Stimulated activated CD4-positive, alpha-beta T cell treated with anti-CD3 and anti-CD28 coated beads, Interleukin-12 subunit alpha, Interleukin-12 subunit beta, amount 100 ng/mL, for 4 hours (primary cell): ENCODE results near the gene MARCHF2.
A peak's percentile ranks its signal among the peaks of the same experiment; 100 is the strongest.

Source experiments
- DNase-seq: peaks from one replicate; pipeline ENCODE4 v3.0.0-alpha.2; 2020

The MARCHF2 gene

DNA sequence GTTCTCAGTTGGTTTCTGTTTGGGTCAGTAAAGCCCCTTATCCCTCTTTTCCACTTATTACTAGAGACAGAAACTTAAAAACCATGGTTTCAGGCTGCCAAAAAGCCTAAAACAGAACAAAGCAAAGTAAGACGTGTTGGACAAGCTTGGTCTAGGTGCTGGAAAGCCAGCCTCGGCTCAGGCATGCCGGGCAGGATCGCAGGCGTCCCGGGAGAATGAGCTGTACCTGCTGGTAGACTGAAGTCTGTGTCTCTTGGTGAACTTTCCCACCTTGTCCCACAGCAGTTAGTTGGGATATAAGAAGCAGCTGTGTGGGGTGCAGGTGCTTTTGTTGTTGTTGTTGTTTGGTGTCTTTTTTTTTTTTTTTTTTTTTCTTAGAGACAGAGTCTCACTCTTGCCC, 68.5 kb downstream of the MARCHF2 start:
- no peak for DNase-seq

DNA sequence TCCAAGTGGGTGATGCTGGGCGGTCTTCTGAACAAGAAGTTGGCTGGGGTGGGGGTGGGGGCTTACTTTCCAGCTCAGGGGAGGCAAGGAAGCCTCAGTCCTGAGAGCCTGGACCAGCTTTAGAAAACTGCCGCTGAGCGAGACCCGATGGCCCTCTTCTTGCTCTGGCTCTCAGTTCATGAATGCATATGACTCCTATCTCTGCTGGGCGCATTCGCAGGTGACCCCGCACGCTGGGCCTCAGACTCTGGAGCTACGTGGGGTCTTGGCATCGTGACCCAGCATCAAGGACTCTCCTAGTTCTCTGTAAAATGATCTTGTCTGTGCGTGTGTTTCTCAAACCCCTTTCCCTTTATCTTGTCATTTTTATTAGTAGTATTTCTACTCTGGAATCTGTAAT, 69.6 kb downstream of the MARCHF2 start:
- no peak for DNase-seq

DNA sequence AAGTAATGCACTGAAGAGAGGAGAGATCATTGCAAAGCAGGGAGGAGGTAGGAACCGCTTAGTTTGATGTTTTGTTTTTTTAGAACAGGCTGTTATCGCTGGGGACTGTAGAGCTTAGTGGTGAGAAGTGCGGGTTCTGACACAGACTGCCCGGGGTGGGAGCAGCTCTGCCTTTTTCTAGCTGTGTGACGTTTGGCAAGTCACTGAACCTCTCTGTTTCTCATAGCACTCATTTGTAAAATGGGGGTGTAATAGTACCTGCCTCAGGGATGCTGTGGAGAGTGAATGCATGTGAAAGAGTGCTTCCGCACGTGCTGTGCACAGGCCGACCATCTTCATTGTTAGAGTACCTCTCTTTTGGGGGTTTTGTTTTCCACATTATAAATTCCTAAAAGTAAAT, 70.1 kb downstream of the MARCHF2 start:
- no peak for DNase-seq

DNA sequence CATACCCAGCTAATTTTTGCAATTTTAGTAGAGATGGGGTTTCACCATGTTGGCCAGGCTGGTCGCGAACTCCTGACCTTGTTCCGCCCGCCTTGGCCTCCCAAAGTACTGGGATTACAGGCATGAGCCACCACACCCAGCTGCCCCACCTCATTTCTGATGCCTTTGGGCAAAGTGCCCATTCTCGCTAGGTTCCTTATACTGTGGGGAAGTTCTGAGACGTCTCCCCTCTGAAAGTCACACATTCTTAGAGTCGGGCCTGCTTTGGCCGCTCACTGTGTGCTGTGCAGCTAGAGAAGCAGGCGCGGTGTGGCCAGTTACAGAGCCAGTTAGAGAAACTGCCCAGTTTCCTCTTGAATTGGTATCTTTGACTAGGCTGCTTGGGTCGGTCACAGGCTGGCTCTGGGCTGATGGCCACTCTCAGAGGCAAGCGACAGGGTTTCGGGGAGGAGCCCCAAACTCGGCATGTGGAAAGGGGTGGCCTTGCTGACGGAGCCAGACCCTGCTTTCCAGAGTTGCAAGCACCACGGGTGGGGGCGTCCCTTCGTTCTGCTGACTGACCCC, 71.3 kb downstream of the MARCHF2 start:
- DNase-seq = no peak

DNA sequence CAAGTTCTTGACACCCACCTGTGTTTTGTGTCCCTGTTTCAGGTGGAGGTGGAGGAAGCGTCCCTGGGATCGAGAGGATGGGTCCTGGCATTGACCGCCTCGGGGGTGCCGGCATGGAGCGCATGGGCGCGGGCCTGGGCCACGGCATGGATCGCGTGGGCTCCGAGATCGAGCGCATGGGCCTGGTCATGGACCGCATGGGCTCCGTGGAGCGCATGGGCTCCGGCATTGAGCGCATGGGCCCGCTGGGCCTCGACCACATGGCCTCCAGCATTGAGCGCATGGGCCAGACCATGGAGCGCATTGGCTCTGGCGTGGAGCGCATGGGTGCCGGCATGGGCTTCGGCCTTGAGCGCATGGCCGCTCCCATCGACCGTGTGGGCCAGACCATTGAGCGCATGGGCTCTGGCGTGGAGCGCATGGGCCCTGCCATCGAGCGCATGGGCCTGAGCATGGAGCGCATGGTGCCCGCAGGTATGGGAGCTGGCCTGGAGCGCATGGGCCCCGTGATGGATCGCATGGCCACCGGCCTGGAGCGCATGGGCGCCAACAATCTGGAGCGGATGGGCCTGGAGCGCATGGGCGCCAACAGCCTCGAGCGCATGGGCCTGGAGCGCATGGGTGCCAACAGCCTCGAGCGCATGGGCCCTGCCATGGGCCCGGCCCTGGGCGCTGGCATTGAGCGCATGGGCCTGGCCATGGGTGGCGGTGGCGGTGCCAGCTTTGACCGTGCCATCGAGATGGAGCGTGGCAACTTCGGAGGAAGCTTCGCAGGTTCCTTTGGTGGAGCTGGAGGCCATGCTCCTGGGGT, 72.7 kb downstream of the MARCHF2 start:
- no peak for DNase-seq

DNA sequence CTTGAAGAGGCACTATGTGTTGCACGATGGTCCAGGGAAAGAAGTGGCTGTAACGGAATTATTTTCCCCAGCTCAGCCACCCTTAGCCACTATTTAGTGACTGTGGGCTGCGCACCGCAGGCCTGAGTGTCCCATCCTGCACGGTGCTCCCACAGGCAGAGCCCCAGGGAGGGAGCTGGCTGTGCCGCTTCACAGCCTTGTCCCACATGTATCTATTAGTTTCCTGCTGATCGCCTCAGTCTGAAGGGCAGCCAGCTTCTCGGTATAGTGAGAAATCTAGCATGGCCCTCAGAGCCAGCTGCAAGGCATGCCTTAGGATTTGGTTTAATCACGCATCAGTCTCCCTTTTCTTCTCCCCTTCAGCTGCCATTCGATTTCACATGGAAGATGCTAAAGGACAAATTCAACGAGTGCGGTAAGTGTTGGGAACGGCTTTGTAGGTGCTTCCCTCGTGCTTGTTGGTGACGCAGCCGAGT, 73.6 kb downstream of the MARCHF2 start:
- no peak for DNase-seq

DNA sequence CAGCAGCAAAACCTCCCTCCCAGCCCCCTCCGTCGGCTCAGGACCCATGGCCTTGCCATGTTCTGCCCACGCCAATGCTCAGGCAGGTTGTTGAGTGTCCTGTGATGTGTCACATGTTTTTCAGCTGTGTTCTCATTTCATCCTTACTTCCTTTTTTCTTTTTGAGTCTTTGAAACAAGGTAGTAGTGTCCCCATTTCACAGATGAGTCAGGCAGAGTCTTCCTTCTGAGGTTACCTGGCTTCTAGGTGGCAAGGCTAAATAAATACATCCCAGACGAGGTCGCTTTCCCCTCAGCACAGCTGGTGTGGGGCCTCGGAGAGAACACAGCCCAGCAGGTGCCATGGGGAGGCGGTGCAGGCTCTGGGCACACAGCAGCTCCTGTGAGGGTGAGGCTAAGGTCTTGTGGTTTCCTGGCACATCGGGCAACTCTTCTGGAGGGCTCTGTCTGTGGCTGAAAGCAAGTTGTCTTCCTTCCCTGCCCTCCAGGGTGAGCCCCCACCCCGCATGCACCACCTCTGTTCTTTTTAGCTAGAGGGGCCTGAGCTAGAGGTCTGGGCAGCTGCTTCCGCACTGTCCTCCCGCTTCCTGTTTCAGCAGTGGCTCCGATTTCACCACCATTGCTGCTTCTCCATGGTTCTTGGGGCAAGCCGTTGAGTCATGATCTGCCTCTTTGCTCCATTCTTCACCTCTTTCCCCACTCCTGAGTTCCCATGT, 74.2 kb downstream of the MARCHF2 start:
- peak; percentile 35 for DNase-seq

DNA sequence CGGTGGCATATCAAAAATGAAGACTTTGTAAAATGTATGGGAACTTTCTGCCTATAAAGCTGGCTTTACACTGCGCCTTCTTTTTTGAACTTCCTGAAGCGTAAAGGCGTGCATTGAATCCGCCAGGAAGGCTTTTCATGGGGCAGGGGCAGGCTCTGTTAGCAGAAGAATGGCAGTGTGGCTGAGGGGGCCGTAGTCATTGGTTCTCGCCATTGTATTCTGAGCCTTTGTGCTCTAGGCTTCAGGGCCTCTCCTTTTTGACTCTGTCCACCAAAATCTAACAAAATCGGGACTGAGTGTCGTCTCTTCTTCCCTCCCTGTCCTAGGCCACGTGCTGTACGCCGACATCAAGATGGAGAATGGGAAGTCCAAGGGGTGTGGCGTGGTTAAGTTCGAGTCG, 75.3 kb downstream of the MARCHF2 start:
- DNase-seq = no peak
